ENCODE results near the gene CARD9. TPM values are rescaled to one million over a fixed set of nuclear protein-coding genes. Genes with fewer than 3 reads are reported as not detected.

CARD9 gene
- total RNA-seq, 1 experiment from 2014 or later = 1.1 TPM

- no peak overlapping the region for H3K4me3 ChIP-seq (ENCODE audit: low read length)
- no peaks in the 10 kb centered on the region for H3K27me3 ChIP-seq (ENCODE audit: low read length)
- peaks cover 4% of the 10 kb centered on the region; the same call in 1 of the 2 replicates for H4K20me1 ChIP-seq (ENCODE audit: low read length)
- no peaks in the 10 kb centered on the region for H3K9me2 ChIP-seq (replicated peaks; ENCODE audit: low read length)
- no peak overlapping the region for H3K4me2 ChIP-seq (ENCODE audit: low read length)
- TF ChIP-seq CTCF (conservative IDR thresholded peaks at IDR 0.05; ENCODE audit: low read depth, low read length) (no peak), EZH2 (IDR thresholded peaks at IDR 0.05; ENCODE audit: low read length, unreplicated experiment) (no peak), EZH2phosphoT487 (IDR thresholded peaks at IDR 0.05; ENCODE audit: borderline replicate concordance, low read length) (no peak)
- H3K4me1 ChIP-seq (ENCODE audit: insufficient read depth, low read length) = peaks cover 8% of the 10 kb centered on the region
- POLR2A ChIA-PET (ENCODE audit: unreplicated experiment) = no interaction called here
- H3K9me3 ChIP-seq (ENCODE audit: low read length) = no peaks in the 10 kb centered on the region
- DNase-seq (no peak), ATAC-seq (no peak)
- H3F3A ChIP-seq (ENCODE audit: low read length, unreplicated experiment) = no peaks in the 10 kb centered on the region
- no peak overlapping the region for H3K9ac ChIP-seq (ENCODE audit: low read length)
- no peak overlapping the region for H2AFZ ChIP-seq (ENCODE audit: low read length)
- no peak overlapping the region for H3K27ac ChIP-seq (ENCODE audit: low read length)
- H3K36me3 ChIP-seq (ENCODE audit: low read depth, low read length) = no peaks in the 10 kb centered on the region
- no TSS peak for BruUV-seq (replicated peaks)
- CTCF ChIA-PET = no interaction called here
- H3K79me2 ChIP-seq (ENCODE audit: low read length) = peaks cover 30% of the 10 kb centered on the region
- intact Hi-C loops (cut with micrococcal nuclease) = no loop called here
Observed at GRCh38 chr9:136331556-136332481, 41.6 kb downstream of the CARD9 start.

- POLR2A ChIA-PET (ENCODE audit: unreplicated experiment) = no interaction called here
- Histone ChIP-seq H3K36me3 (ENCODE audit: low read depth, low read length) (no peaks in the 10 kb centered on the region), H3K9me2 (replicated peaks; ENCODE audit: low read length) (no peaks in the 10 kb centered on the region), H3K27ac (ENCODE audit: low read length) (no peak overlapping the region), H3K9me3 (ENCODE audit: low read length) (no peaks in the 10 kb centered on the region), H3K4me2 (ENCODE audit: low read length) (no peak overlapping the region), H3K79me2 (ENCODE audit: low read length) (peaks cover 30% of the 10 kb centered on the region), H3K27me3 (ENCODE audit: low read length) (no peaks in the 10 kb centered on the region), H2AFZ (ENCODE audit: low read length) (no peak overlapping the region), H3F3A (ENCODE audit: low read length, unreplicated experiment) (no peaks in the 10 kb centered on the region), H3K4me3 (ENCODE audit: low read length) (no peak overlapping the region), H4K20me1 (ENCODE audit: low read length) (peaks cover 4% of the 10 kb centered on the region; the same call in 1 of the 2 replicates), H3K9ac (ENCODE audit: low read length) (no peak overlapping the region), H3K4me1 (ENCODE audit: insufficient read depth, low read length) (peaks cover 8% of the 10 kb centered on the region)
- DNase-seq = no peak
- CTCF ChIA-PET = no interaction called here
- ATAC-seq = no peak
- TF ChIP-seq CTCF (conservative IDR thresholded peaks at IDR 0.05; ENCODE audit: low read depth, low read length) = no peak
- TF ChIP-seq EZH2 (IDR thresholded peaks at IDR 0.05; ENCODE audit: low read length, unreplicated experiment) = no peak
- no peak for TF ChIP-seq EZH2phosphoT487 (IDR thresholded peaks at IDR 0.05; ENCODE audit: borderline replicate concordance, low read length)
- intact Hi-C loops (cut with micrococcal nuclease) = no loop called here
- BruUV-seq (replicated peaks) = no TSS peak
Observed at GRCh38 chr9:136331030-136331429, 42.4 kb downstream of the CARD9 start.

- ATAC-seq (no peak), DNase-seq (no peak)
- no peak overlapping the region for H2AFZ ChIP-seq (ENCODE audit: low read length)
- H3K27me3 ChIP-seq (ENCODE audit: low read length) = no peaks in the 10 kb centered on the region
- no peak overlapping the region for H3K4me2 ChIP-seq (ENCODE audit: low read length)
- ChIA-PET POLR2A (ENCODE audit: unreplicated experiment) (no interaction called here), CTCF (no interaction called here)
- no peaks in the 10 kb centered on the region for H3K36me3 ChIP-seq (ENCODE audit: low read depth, low read length)
- no peaks in the 10 kb centered on the region for H3K9me2 ChIP-seq (replicated peaks; ENCODE audit: low read length)
- intact Hi-C loops (cut with micrococcal nuclease) = no loop called here
- H3F3A ChIP-seq (ENCODE audit: low read length, unreplicated experiment) = no peaks in the 10 kb centered on the region
- no peak for TF ChIP-seq CTCF (conservative IDR thresholded peaks at IDR 0.05; ENCODE audit: low read depth, low read length)
- no peak for TF ChIP-seq EZH2 (IDR thresholded peaks at IDR 0.05; ENCODE audit: low read length, unreplicated experiment)
- no peak for TF ChIP-seq EZH2phosphoT487 (IDR thresholded peaks at IDR 0.05; ENCODE audit: borderline replicate concordance, low read length)
- H3K4me3 ChIP-seq (ENCODE audit: low read length) = no peak overlapping the region
- no peak overlapping the region for H3K27ac ChIP-seq (ENCODE audit: low read length)
- H3K4me1 ChIP-seq (ENCODE audit: insufficient read depth, low read length) = peaks cover 8% of the 10 kb centered on the region
- peaks cover 30% of the 10 kb centered on the region for H3K79me2 ChIP-seq (ENCODE audit: low read length)
- no TSS peak for BruUV-seq (replicated peaks)
- no peaks in the 10 kb centered on the region for H3K9me3 ChIP-seq (ENCODE audit: low read length)
- no peak overlapping the region for H3K9ac ChIP-seq (ENCODE audit: low read length)
- H4K20me1 ChIP-seq (ENCODE audit: low read length) = peaks cover 4% of the 10 kb centered on the region; the same call in 1 of the 2 replicates
Observed at GRCh38 chr9:136330406-136330990, 43.0 kb downstream of the CARD9 start.
